Measurements from ENCODE around the gene INIP.
A peak's percentile ranks its signal among the peaks of the same experiment; 100 is the strongest.

INIP gene

DNA sequence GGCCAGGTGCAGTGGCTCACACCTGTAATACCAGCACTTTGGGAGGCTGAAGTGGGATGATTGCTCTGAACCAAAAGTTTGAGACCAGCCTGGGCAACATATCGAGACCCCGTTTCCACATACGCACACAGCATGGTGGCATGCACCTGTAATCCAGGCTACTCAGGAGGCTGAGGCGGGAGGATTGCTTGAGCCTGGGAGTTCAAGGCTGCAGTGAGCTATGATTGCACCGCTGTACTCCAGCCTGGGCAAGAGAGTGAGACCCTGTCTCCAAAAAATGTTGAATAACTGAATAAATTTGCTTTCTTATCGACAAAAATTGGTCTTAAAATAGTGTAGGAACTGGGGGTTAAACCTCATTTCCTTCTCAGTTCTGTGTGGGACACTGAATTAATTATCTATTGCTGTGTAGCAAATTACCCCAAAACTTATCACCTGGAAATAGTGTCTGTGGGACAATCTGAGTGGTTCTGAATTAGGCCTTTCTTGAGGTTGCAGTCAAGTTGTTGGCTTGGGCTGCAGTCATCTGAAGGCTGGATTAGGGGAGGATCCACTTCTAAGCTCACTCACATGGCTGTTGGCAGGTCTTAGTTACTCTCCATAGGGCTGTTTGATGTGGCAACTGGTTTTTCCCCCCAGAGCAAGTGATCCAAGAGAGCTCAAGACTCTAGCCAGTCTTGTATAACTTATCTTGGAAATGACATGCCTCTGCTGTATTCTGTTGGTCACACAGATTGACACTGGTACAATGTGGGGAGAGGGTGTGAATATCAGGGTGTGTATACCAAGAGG is 34.6 kb upstream of the INIP start:
- no peak for DNase-seq (ENCODE audit: extremely low read depth, low read depth)
- TF ChIP-seq, protein P1, sequence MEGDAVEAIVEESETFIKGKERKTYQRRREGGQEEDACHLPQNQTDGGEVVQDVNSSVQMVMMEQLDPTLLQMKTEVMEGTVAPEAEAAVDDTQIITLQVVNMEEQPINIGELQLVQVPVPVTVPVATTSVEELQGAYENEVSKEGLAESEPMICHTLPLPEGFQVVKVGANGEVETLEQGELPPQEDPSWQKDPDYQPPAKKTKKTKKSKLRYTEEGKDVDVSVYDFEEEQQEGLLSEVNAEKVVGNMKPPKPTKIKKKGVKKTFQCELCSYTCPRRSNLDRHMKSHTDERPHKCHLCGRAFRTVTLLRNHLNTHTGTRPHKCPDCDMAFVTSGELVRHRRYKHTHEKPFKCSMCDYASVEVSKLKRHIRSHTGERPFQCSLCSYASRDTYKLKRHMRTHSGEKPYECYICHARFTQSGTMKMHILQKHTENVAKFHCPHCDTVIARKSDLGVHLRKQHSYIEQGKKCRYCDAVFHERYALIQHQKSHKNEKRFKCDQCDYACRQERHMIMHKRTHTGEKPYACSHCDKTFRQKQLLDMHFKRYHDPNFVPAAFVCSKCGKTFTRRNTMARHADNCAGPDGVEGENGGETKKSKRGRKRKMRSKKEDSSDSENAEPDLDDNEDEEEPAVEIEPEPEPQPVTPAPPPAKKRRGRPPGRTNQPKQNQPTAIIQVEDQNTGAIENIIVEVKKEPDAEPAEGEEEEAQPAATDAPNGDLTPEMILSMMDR (IDR thresholded peaks at IDR 0.05; ENCODE audit: low read depth, low read length, missing control alignments), result no peak
- H3K4me3 ChIP-seq (replicated peaks; ENCODE audit: low read depth, low read length), result no peak overlapping the region

DNA sequence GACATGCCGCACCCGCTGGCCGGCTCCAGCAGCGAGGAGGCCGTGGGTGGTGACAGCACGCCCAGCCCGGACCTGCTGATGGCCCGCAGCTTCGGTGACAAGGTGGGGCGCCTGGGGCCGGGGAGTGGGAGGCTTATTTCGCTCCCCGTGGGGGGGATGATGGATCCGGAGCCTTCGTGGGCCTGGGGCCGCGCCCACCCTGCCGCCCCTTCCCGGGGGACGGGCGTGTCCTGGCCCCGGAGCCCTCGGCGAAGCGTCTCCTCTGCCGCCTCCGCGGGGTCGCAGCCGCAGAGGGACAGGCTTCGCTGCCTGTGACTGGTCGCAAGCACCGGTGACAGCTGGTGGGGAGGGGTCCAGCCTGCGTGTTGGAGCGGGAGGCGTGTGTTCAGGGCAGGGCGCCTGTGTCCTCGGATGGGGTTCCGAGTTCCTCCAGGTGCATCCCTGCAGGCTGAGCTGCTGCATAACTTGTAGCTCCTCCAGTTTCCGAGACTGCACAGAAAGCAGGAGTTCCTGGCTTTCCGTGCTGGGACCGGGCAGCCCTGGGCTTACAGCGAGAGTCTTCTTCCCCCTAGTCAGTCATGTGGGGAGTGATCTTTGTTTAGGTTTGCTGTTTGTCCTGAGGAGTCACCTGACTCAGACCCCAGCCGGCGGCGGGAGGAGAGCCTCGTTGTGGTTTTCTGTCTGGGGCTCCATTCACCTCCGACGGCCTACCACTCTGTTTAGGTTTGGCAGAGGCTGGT is 33.3 kb upstream of the INIP start:
- H3K4me3 ChIP-seq (replicated peaks; ENCODE audit: low read depth, low read length), result peak overlapping the region; percentile 79
- DNase-seq (ENCODE audit: extremely low read depth, low read depth), result no peak
- TF ChIP-seq, protein P1 (IDR thresholded peaks at IDR 0.05; ENCODE audit: low read depth, low read length, missing control alignments), result no peak

DNA sequence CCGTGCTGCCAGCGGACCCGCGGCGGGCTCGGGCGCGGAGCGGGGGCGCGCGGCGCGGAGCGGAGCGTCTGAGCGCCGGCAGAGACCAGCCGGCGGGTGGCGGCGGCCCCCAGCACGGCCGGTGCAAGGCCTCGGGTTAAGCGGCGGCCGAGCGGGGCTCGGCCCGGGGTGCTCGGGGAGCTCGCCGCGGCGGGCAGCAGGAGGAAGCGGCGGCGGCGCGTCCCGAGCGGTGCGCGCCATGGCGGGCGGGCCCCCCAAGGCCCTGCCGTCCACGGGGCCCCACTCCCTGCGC is 32.8 kb upstream of the INIP start:
- H3K4me3 ChIP-seq (replicated peaks; ENCODE audit: low read depth, low read length), result peak overlapping the region; percentile 79
- TF ChIP-seq, protein P1 (IDR thresholded peaks at IDR 0.05; ENCODE audit: low read depth, low read length, missing control alignments), result no peak

GRCh38 chr9:112750016-112750763 is 32.3 kb upstream of the INIP start, which contains the start of gene SNX30:
SNX30 (plus strand) TSS chr9:112750760; CDS start chr9:112751002, 242 bp downstream.
- DNase-seq (ENCODE audit: extremely low read depth, low read depth), result peak; percentile 71
- peak within 1 kb of the TSS; percentile 80 for H3K4me3 ChIP-seq (replicated peaks; ENCODE audit: low read depth, low read length)
- TF ChIP-seq, protein P1 (IDR thresholded peaks at IDR 0.05; ENCODE audit: low read depth, low read length, missing control alignments), result no peak

More for the DNA sequence above, 32.8 kb upstream of the INIP start:
- DNase-seq (ENCODE audit: extremely low read depth, low read depth), result no peak

DNA sequence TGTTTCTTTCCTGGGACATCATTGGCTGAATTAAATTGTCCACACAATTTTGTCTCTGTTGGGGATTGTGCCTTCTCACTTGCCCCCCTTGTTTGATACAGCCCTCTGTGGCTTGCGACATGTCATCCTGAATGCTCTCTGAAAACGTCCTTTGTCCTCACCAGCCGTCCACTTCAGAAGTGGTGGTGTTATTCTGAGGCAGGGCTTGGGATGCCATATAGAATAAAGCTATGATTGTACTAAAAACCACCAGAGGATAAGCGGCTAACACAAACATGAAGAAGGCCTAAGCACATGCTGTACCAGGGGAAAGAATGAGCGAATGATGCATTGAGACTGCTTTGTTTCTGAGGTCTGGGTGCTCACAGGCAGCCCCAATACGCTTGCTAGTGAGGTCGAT is 29.2 kb upstream of the INIP start:
- H3K4me3 ChIP-seq (replicated peaks; ENCODE audit: low read depth, low read length), result no peak overlapping the region
- TF ChIP-seq, protein P1 (IDR thresholded peaks at IDR 0.05; ENCODE audit: low read depth, low read length, missing control alignments), result no peak
- no peak for DNase-seq (ENCODE audit: extremely low read depth, low read depth)

GRCh38 chr9:112744177-112744576 is 26.3 kb upstream of the INIP start:
- DNase-seq (ENCODE audit: extremely low read depth, low read depth), result no peak

More at GRCh38 chr9:112744177-112744576, 26.3 kb upstream of the INIP start:
- TF ChIP-seq, protein P1 (IDR thresholded peaks at IDR 0.05; ENCODE audit: low read depth, low read length, missing control alignments), result no peak
- H3K4me3 ChIP-seq (replicated peaks; ENCODE audit: low read depth, low read length), result no peak overlapping the region
